ENCODE measurements around the gene ZNF71. TPM values are rescaled to one million over a fixed set of nuclear protein-coding genes. Genes with fewer than 3 reads are reported as not detected.
A peak's percentile ranks its signal among the peaks of the same experiment; 100 is the strongest.

ZNF71 gene
- polyA plus RNA-seq (4.8 to 7.6 TPM (median 5.6 TPM) in 3 replicates), polyA minus RNA-seq (6.4 to 8.9 TPM (median 7.9 TPM) in 3 replicates)
- polyA plus RNA-seq (2011; ENCODE audit: low read depth): 1.2 TPM
- 5.9 and 7.6 TPM in 2 replicates for polyA plus RNA-seq (2011; cell fraction: cytosol; rRNA removed)
- 7.3 and 7.5 TPM in 2 replicates for polyA plus RNA-seq (2011; cell fraction: nucleus; rRNA removed)
- 4.1 and 6.0 TPM in 2 replicates for polyA plus RNA-seq (2012; ENCODE audit: low replicate concordance)
- polyA minus RNA-seq (2011; cell fraction: cytosol; rRNA and poly(A)+ RNA removed): 12.3 TPM
- 6.4 and 10.3 TPM in 2 replicates for polyA minus RNA-seq (2011; cell fraction: nucleus; rRNA and poly(A)+ RNA removed)

- H2AFZ ChIP-seq (ENCODE audit: control insufficient read depth, low read length): peak within 1 kb of the TSS; percentile 96
- H3K4me2 ChIP-seq (ENCODE audit: control insufficient read depth, extremely low read depth, insufficient read depth, low read depth, low read length): peak within 1 kb of the TSS; percentile 61
- peak within 1 kb of the TSS; percentile 77 to 99 (median 88) for H3K4me3 ChIP-seq (ENCODE audit: control insufficient read depth in 2 of 3, extremely low read depth in 1 of 3, insufficient read depth in 2 of 3, low read depth in 1 of 3, low read length in 3 of 3)
- no peaks in the 10 kb centered on the region for H3K27me3 ChIP-seq (ENCODE audit: control insufficient read depth, extremely low read depth, insufficient read depth, low read length)
- H3K36me3 ChIP-seq (ENCODE audit: control insufficient read depth in 2 of 2, extremely low read depth in 1 of 2, insufficient read depth in 2 of 2, low read length in 2 of 2): peaks cover 0 to 1% of the 10 kb centered on the region in 2 experiments
- peaks cover 4% of the 10 kb centered on the region for H3K4me1 ChIP-seq (ENCODE audit: control insufficient read depth, extremely low read depth, insufficient read depth, low read length)
- H3K27ac ChIP-seq (ENCODE audit: control insufficient read depth, insufficient read depth, low read length): peak within 1 kb of the TSS; percentile 35
- no peak for TF ChIP-seq CTCF (optimal IDR thresholded peaks at IDR 0.05 in 1 of 3, IDR thresholded peaks at IDR 0.05 in 1 of 3, conservative IDR thresholded peaks at IDR 0.05 in 1 of 3; ENCODE audit: extremely low read depth in 1 of 3, insufficient read depth in 2 of 3, low read length in 3 of 3)
- no peak for TF ChIP-seq EZH2 (IDR thresholded peaks at IDR 0.05; ENCODE audit: low read length)
- FAIRE-seq (no peak), DNase-seq (ENCODE audit: low read depth, low spot score) (peak; percentile 41)
- dilution Hi-C loops (cut with MboI; ENCODE audit: extremely low pct_ligation_motif_present, low sequenced_read_pairs): no loop called here
- no peaks in the 10 kb centered on the region for H4K20me1 ChIP-seq (ENCODE audit: control insufficient read depth, extremely low read depth, insufficient read depth, low read length)
- H3K9ac ChIP-seq (ENCODE audit: control insufficient read depth, extremely low read depth, insufficient read depth, low read length): peak within 1 kb of the TSS; percentile 79
- H3K9me3 ChIP-seq (ENCODE audit: control insufficient read depth, low read depth, low read length): peaks cover under 1% of the 10 kb centered on the region
- H3K9me1 ChIP-seq (ENCODE audit: control insufficient read depth, extremely low read depth, insufficient read depth, low read length): no peaks in the 10 kb centered on the region
- peaks cover 31% of the 10 kb centered on the region for H3K79me2 ChIP-seq (ENCODE audit: control insufficient read depth, insufficient read depth, low read length)
Observed at GRCh38 chr19:56594783-56595547, at the start of gene ZNF71. Gene ZNF71, plus strand, starts transcription at chr19:56595302. Its CDS starts 6,257 bp downstream, at chr19:56601559.

GRCh38 chr19:56547535-56547934, 47.6 kb upstream of the ZNF71 start:
- Histone ChIP-seq H3K9me1 (ENCODE audit: control insufficient read depth, extremely low read depth, insufficient read depth, low read length) (no peaks in the 10 kb centered on the region), H3K9ac (ENCODE audit: control insufficient read depth, extremely low read depth, insufficient read depth, low read length) (no peak overlapping the region), H4K20me1 (ENCODE audit: control insufficient read depth, extremely low read depth, insufficient read depth, low read length) (no peaks in the 10 kb centered on the region), H3K4me2 (ENCODE audit: control insufficient read depth, extremely low read depth, insufficient read depth, low read depth, low read length) (no peak overlapping the region), H3K4me3 (ENCODE audit: control insufficient read depth in 2 of 3, extremely low read depth in 1 of 3, insufficient read depth in 2 of 3, low read depth in 1 of 3, low read length in 3 of 3) (no peak overlapping the region), H3K27ac (ENCODE audit: control insufficient read depth, insufficient read depth, low read length) (no peak overlapping the region), H3K9me3 (ENCODE audit: control insufficient read depth, low read depth, low read length) (peaks cover 12% of the 10 kb centered on the region), H3K79me2 (ENCODE audit: control insufficient read depth, insufficient read depth, low read length) (peaks cover 3% of the 10 kb centered on the region), H3K4me1 (ENCODE audit: control insufficient read depth, extremely low read depth, insufficient read depth, low read length) (no peaks in the 10 kb centered on the region), H3K36me3 (ENCODE audit: control insufficient read depth in 2 of 2, extremely low read depth in 1 of 2, insufficient read depth in 2 of 2, low read length in 2 of 2) (peaks cover 10 to 17% of the 10 kb centered on the region in 2 experiments), H2AFZ (ENCODE audit: control insufficient read depth, low read length) (no peak overlapping the region), H3K27me3 (ENCODE audit: control insufficient read depth, extremely low read depth, insufficient read depth, low read length) (no peaks in the 10 kb centered on the region)
- DNase-seq (ENCODE audit: low read depth, low spot score) (no peak), FAIRE-seq (no peak)
- dilution Hi-C loops (cut with MboI; ENCODE audit: extremely low pct_ligation_motif_present, low sequenced_read_pairs): no loop called here
- peak; percentile 5 to 28 (median 20) for TF ChIP-seq CTCF (optimal IDR thresholded peaks at IDR 0.05 in 1 of 3, IDR thresholded peaks at IDR 0.05 in 1 of 3, conservative IDR thresholded peaks at IDR 0.05 in 1 of 3; ENCODE audit: extremely low read depth in 1 of 3, insufficient read depth in 2 of 3, low read length in 3 of 3)
- TF ChIP-seq EZH2 (IDR thresholded peaks at IDR 0.05; ENCODE audit: low read length): no peak

Data from keratinocyte (primary cell).